Suprapubic skin (tissue), 4 donors: ENCODE results near the gene SCP2D1. TPM values are rescaled to one million over a fixed set of nuclear protein-coding genes. Genes with fewer than 3 reads are reported as not detected.

Experiments used
- DNase-seq, 2 donors: peaks; one replicate each; pipeline ENCODE4 v3.0.0-alpha.2; 2019; ENCODE audit warnings: low spot score in 2 of 2
- H3K27ac ChIP-seq: fragments of 200-600 bp; sonication (generic); one replicate; pipeline ENCODE4 v1.5.1; 2019
- H3K27me3 ChIP-seq: fragments of 200-600 bp; sonication (generic); one replicate; pipeline ENCODE4 v1.5.1; 2019
- H3K36me3 ChIP-seq: fragments of 200-600 bp; sonication (generic); one replicate; pipeline ENCODE4 v1.5.1; 2019
- H3K4me1 ChIP-seq: fragments of 200-600 bp; sonication (generic); one replicate; pipeline ENCODE4 v1.5.1; 2019
- H3K4me3 ChIP-seq: fragments of 200-600 bp; sonication (generic); one replicate; pipeline ENCODE4 v1.5.1; 2019; ENCODE audit warnings: mild to moderate bottlenecking
- H3K9me3 ChIP-seq: fragments of 200-600 bp; sonication (generic); one replicate; pipeline ENCODE4 v1.5.1; 2019
- EP300 ChIP-seq: sonication (generic); formaldehyde crosslinking; IDR thresholded peaks from one replicate; pipeline ENCODE4 v1.6.1; 2017; ENCODE audit warnings: antibody characterized with exemption
- POLR2A ChIP-seq, 2 donors: fragments of 450-650 bp; IDR thresholded peaks; one replicate each; pipeline ENCODE4 v1.6.1; 2017; ENCODE audit warnings: antibody characterized with exemption in 2 of 2, mild to moderate bottlenecking in 2 of 2, moderate library complexity in 2 of 2
- POLR2AphosphoS5 ChIP-seq, 3 donors: sonication (generic); formaldehyde crosslinking; IDR thresholded peaks; one replicate each; pipeline ENCODE4 v1.6.1; 2017; ENCODE audit warnings: antibody characterized with exemption in 3 of 3
- WGBS: methylation state at CpG from one replicate; pipeline ENCODE4 v1.1.5; 2018; 5-methylcytosine and 5-hydroxymethylcytosine counted together
- total RNA-seq, 4 donors: library from RNA; depleted of rRNA; stranded (reverse); fragments of >200 nt; gene quantifications; one replicate each; pipeline ENCODE4 v1.1.0, GENCODE V29; 2016
- TF ChIP-seq, protein P1 (sequence below), 2 donors: fragments of 200-600 bp in 1 of 2; fragments of 450-650 bp in 1 of 2; sonication (generic) in 1 of 2; IDR thresholded peaks; one replicate each; pipeline ENCODE4 v1.5.1; 2016 to 2019; ENCODE audit warnings: antibody characterized with exemption in 2 of 2, mild to moderate bottlenecking in 1 of 2, moderate library complexity in 1 of 2

Gene SCP2D1
- total RNA-seq, 4 donors from 2014 or later, result not detected

DNA sequence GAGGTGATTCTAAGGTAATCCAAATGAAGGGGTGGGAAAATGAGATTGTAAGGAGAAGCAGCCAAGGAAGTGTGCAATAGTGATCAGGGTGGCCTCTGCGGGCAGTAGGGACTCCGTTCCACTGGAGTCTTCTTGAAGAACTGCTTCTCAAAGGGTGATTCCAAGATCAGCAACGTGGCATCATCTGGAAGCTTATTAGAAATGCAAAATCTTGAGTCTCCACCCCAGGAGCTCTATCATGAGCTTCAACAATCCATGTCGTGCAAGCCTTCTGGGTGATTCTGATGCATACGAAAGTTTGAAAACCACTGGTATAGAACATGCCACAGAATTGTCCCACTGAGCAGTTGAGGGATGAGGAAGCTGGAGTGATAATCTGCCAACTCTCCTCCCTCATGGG lies 31.4 kb downstream of the SCP2D1 start:
- DNase-seq, result no peak
- no peaks in the 10 kb centered on the region for H3K27me3 ChIP-seq
- no peak overlapping the region for H3K27ac ChIP-seq
- no peak overlapping the region for H3K4me3 ChIP-seq
- WGBS, result 70% methylated on average over 5 of the region's 5 CpGs
- TF ChIP-seq POLR2A (IDR thresholded peaks at IDR 0.05), result no peak
- no peak for TF ChIP-seq EP300
- no peak for TF ChIP-seq POLR2AphosphoS5 (IDR thresholded peaks at IDR 0.05)
- TF ChIP-seq, protein P1, sequence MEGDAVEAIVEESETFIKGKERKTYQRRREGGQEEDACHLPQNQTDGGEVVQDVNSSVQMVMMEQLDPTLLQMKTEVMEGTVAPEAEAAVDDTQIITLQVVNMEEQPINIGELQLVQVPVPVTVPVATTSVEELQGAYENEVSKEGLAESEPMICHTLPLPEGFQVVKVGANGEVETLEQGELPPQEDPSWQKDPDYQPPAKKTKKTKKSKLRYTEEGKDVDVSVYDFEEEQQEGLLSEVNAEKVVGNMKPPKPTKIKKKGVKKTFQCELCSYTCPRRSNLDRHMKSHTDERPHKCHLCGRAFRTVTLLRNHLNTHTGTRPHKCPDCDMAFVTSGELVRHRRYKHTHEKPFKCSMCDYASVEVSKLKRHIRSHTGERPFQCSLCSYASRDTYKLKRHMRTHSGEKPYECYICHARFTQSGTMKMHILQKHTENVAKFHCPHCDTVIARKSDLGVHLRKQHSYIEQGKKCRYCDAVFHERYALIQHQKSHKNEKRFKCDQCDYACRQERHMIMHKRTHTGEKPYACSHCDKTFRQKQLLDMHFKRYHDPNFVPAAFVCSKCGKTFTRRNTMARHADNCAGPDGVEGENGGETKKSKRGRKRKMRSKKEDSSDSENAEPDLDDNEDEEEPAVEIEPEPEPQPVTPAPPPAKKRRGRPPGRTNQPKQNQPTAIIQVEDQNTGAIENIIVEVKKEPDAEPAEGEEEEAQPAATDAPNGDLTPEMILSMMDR (IDR thresholded peaks at IDR 0.05), result no peak
- H3K9me3 ChIP-seq, result no peaks in the 10 kb centered on the region
- H3K4me1 ChIP-seq, result no peaks in the 10 kb centered on the region
- no peaks in the 10 kb centered on the region for H3K36me3 ChIP-seq

DNA sequence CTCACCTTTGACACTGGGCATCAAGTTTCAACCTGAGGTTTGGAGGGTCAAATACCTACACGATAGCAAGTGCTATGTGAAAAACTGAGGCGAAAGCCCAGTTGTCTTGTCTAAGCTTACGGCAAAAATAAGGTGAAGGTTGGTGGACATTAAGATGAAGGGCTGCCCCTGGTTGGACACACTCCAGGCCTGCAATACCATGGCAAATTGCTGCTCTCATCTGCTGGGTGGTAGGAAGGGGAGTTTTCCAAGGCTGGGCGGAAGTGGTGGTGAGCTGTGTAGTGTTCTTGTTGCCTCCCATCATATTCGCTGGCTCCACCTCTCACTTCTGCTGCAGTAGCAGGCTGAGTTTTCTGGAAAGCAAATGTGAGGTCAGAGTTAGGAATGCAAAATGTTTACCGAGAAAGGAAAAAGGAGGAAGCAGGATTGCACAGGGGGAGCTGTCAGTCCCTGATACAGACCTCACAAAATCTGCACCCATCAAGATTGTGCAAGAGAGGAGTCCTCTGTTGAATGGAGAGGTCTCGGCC lies 33.7 kb downstream of the SCP2D1 start:
- Histone ChIP-seq H3K4me3 (no peak overlapping the region), H3K4me1 (peaks cover 7% of the 10 kb centered on the region), H3K9me3 (no peaks in the 10 kb centered on the region), H3K27me3 (no peaks in the 10 kb centered on the region), H3K27ac (no peak overlapping the region), H3K36me3 (no peaks in the 10 kb centered on the region)
- WGBS, result 82% methylated on average over 7 of the region's 7 CpGs
- no peak for DNase-seq
- no peak for TF ChIP-seq EP300
- no peak for TF ChIP-seq POLR2A (IDR thresholded peaks at IDR 0.05)
- TF ChIP-seq POLR2AphosphoS5 (IDR thresholded peaks at IDR 0.05), result no peak
- TF ChIP-seq, protein P1 (IDR thresholded peaks at IDR 0.05), result no peak

DNA sequence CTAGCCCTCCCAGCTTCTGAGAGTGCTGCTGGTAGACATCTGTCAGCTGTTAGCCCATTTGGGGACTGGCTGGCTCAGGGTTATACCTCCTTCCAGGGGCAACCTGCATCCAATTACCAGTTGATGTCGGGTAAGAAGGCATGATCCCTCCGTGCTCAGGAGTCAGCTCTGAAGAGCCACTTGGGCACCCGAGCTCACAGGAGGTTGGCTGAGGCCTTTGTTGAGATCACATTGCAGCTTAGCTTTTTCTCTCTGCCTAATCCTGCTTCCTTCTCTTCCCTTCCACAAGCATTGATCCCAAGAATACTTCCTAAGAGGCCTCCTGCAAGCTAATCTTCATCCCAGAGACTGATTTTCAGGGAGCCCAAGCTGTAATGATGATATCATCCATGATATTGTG lies 35.5 kb downstream of the SCP2D1 start:
- Histone ChIP-seq H3K4me3 (no peak overlapping the region), H3K36me3 (no peaks in the 10 kb centered on the region), H3K4me1 (peaks cover 7% of the 10 kb centered on the region), H3K27ac (no peak overlapping the region), H3K27me3 (no peaks in the 10 kb centered on the region), H3K9me3 (no peaks in the 10 kb centered on the region)
- no peak for DNase-seq
- TF ChIP-seq, protein P1 (IDR thresholded peaks at IDR 0.05), result no peak
- no peak for TF ChIP-seq EP300
- TF ChIP-seq POLR2A (IDR thresholded peaks at IDR 0.05), result no peak
- TF ChIP-seq POLR2AphosphoS5 (IDR thresholded peaks at IDR 0.05), result no peak
- WGBS, result 79% methylated on average over 3 of the region's 3 CpGs

GRCh38 chr20:18851629-18852028 lies 38.0 kb downstream of the SCP2D1 start:
- DNase-seq, result no peak
- peaks cover 9% of the 10 kb centered on the region for H3K4me1 ChIP-seq
- H3K27me3 ChIP-seq, result no peaks in the 10 kb centered on the region
- no peak overlapping the region for H3K4me3 ChIP-seq
- H3K27ac ChIP-seq, result no peak overlapping the region
- no peaks in the 10 kb centered on the region for H3K36me3 ChIP-seq
- no peaks in the 10 kb centered on the region for H3K9me3 ChIP-seq
- TF ChIP-seq POLR2A (IDR thresholded peaks at IDR 0.05) (no peak), POLR2AphosphoS5 (IDR thresholded peaks at IDR 0.05) (no peak), EP300 (no peak)
- TF ChIP-seq, protein P1 (IDR thresholded peaks at IDR 0.05), result no peak

DNA sequence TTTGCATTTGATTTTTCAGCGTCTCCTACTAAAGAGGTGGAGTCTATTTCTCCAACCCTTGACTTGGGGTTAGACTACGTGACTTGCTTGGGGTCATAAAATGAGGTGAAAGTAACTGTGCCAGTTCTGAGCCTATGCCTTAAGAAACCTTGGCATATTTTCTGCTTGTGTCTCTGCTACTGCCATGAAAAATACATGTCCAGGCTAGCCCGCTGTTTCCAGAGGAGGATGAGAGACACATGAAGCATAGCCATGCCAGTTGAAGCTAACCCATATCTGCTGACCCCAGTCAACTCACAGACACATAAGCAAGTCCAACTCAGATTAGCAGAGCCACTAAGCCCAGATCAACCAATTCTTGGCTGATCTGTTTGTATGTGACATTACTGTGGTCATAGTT lies 38.7 kb downstream of the SCP2D1 start:
- Histone ChIP-seq H3K27me3 (no peaks in the 10 kb centered on the region), H3K36me3 (no peaks in the 10 kb centered on the region), H3K27ac (no peak overlapping the region), H3K4me1 (peaks cover 9% of the 10 kb centered on the region), H3K9me3 (no peaks in the 10 kb centered on the region), H3K4me3 (no peak overlapping the region)
- no peak for DNase-seq
- TF ChIP-seq POLR2AphosphoS5 (IDR thresholded peaks at IDR 0.05) (no peak), POLR2A (IDR thresholded peaks at IDR 0.05) (no peak), EP300 (no peak)
- TF ChIP-seq, protein P1 (IDR thresholded peaks at IDR 0.05), result no peak
- 64% methylated on average over 3 of the region's 3 CpGs for WGBS
